ENCODE measurements around the gene AGXT.

DNA sequence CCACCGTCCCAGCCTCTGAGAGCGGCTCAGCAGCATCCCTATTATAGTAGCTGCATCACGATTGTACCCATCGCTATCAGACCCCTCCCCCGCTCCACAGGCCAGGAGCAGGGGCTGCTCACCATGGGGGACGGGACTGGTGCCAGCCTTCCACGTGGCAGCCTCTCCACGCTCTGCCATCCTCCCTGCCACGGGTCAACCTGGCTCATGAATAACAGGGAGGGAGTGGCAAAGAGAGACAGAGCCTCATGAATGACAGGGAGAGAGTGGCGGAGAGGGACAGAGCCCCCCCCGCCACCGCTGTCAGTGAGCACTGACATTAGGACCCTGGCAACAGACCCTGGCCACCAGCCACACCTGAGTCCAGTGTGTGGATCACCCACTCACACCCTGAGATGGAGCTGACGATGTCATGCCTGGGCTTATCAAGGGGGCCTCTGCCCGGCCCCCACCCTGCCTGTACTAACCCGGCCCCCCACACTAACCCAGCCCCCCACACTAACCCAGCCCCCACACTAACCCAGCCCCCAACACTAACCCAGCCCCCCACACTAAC lies 54.4 kb downstream of the AGXT start:
- TF ChIP-seq, protein P1, sequence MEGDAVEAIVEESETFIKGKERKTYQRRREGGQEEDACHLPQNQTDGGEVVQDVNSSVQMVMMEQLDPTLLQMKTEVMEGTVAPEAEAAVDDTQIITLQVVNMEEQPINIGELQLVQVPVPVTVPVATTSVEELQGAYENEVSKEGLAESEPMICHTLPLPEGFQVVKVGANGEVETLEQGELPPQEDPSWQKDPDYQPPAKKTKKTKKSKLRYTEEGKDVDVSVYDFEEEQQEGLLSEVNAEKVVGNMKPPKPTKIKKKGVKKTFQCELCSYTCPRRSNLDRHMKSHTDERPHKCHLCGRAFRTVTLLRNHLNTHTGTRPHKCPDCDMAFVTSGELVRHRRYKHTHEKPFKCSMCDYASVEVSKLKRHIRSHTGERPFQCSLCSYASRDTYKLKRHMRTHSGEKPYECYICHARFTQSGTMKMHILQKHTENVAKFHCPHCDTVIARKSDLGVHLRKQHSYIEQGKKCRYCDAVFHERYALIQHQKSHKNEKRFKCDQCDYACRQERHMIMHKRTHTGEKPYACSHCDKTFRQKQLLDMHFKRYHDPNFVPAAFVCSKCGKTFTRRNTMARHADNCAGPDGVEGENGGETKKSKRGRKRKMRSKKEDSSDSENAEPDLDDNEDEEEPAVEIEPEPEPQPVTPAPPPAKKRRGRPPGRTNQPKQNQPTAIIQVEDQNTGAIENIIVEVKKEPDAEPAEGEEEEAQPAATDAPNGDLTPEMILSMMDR (IDR thresholded peaks at IDR 0.05): no peak
- TF ChIP-seq POLR2A (IDR thresholded peaks at IDR 0.05): no peak

Data from right lobe of liver (tissue), 4 donors.